Tibial nerve (tissue), 4 donors: ENCODE measurements around the gene ASCC1. TPM values are rescaled to one million over a fixed set of nuclear protein-coding genes. Genes with fewer than 3 reads are reported as not detected.

Experiments
- DNase-seq, 2 donors: peaks; one replicate each; pipeline ENCODE4 v3.0.0-alpha.2; 2019; ENCODE audit warnings: low spot score in 2 of 2
- H3K27ac ChIP-seq, 4 donors: fragments of 200-600 bp; sonication (generic) in 3 of 4; one replicate each; pipeline ENCODE4 v1.5.1; 2017 to 2019; ENCODE audit warnings: mild to moderate bottlenecking in 1 of 4
- H3K27me3 ChIP-seq, 2 donors: fragments of 200-600 bp; sonication (generic) in 1 of 2; one replicate each; pipeline versions ENCODE4 v1.5.1 to v1.6.0; 2017 to 2019
- H3K36me3 ChIP-seq, 3 donors: fragments of 200-600 bp; sonication (generic); one replicate each; pipeline ENCODE4 v1.5.1; 2018 to 2019
- H3K4me1 ChIP-seq, 4 donors: fragments of 200-600 bp; sonication (generic) in 3 of 4; one replicate each; pipeline ENCODE4 v1.5.1; 2017 to 2019
- H3K4me3 ChIP-seq, 4 donors: fragments of 200-600 bp; sonication (generic) in 3 of 4; one replicate each; pipeline ENCODE4 v1.5.1; 2017 to 2019; ENCODE audit warnings: mild to moderate bottlenecking in 1 of 4, moderate library complexity in 1 of 4
- H3K9me3 ChIP-seq, 4 donors: fragments of 200-600 bp; sonication (generic) in 3 of 4; one replicate each; pipeline ENCODE4 v1.5.1; 2017 to 2019
- CTCF ChIP-seq, 5 experiments: fragments of 200-600 bp in 3 of 5; fragments of 450-650 bp in 2 of 5; sonication (generic) in 3 of 5; IDR thresholded peaks; one replicate each; pipeline ENCODE4 v1.5.1; 2016 to 2019; ENCODE audit warnings: antibody characterized with exemption in 5 of 5, mild to moderate bottlenecking in 3 of 5, moderate library complexity in 2 of 5
- EP300 ChIP-seq, 2 donors: sonication (generic); formaldehyde crosslinking; IDR thresholded peaks; one replicate each; pipeline ENCODE4 v1.6.1; 2017; ENCODE audit warnings: antibody characterized with exemption in 2 of 2, mild to moderate bottlenecking in 1 of 2
- POLR2A ChIP-seq, 2 donors: fragments of 450-650 bp; IDR thresholded peaks; one replicate each; pipeline ENCODE4 v1.6.1; 2017; ENCODE audit warnings: antibody characterized with exemption in 2 of 2, mild to moderate bottlenecking in 2 of 2, moderate library complexity in 2 of 2
- WGBS, 2 donors: methylation state at CpG; one replicate each; pipeline ENCODE4 v1.1.5; 2018; 5-methylcytosine and 5-hydroxymethylcytosine counted together
- total RNA-seq, 4 donors: library from RNA; depleted of rRNA; stranded (reverse); fragments of >200 nt; gene quantifications; one replicate each; pipeline ENCODE4 v1.1.0, GENCODE V29; 2016

The ASCC1 gene
- total RNA-seq, 4 donors from 2014 or later, result 34.2 to 85.7 (median 54.2) TPM

GRCh38 chr10:72072046-72072445 lies 144.0 kb downstream of the ASCC1 start:
- Histone ChIP-seq H3K27ac (no peak overlapping the region), H3K36me3 (peaks cover 0 to 17% (median 0%) of the 10 kb centered on the region in 3 donors), H3K9me3 (peaks cover 0 to 10% (median 0%) of the 10 kb centered on the region in 4 donors), H3K27me3 (no peaks in the 10 kb centered on the region), H3K4me3 (no peak overlapping the region), H3K4me1 (peaks cover 0 to 22% (median 0%) of the 10 kb centered on the region in 4 donors)
- no peak for DNase-seq
- 90 to 91% methylated on average over 5 of the region's 5 CpGs for WGBS, 2 donors
- TF ChIP-seq CTCF (IDR thresholded peaks at IDR 0.05) (no peak), EP300 (IDR thresholded peaks at IDR 0.05) (no peak), POLR2A (IDR thresholded peaks at IDR 0.05) (no peak)

- no peak for DNase-seq
- peaks cover 0 to 10% (median 0%) of the 10 kb centered on the region in 4 donors for H3K9me3 ChIP-seq
- H3K4me1 ChIP-seq, result peaks cover 0 to 26% (median 0%) of the 10 kb centered on the region in 4 donors
- TF ChIP-seq POLR2A (IDR thresholded peaks at IDR 0.05) (no peak), EP300 (IDR thresholded peaks at IDR 0.05) (no peak), CTCF (IDR thresholded peaks at IDR 0.05) (no peak)
- H3K4me3 ChIP-seq, result no peak overlapping the region
- H3K27me3 ChIP-seq, result no peaks in the 10 kb centered on the region
- 76 to 77% methylated on average over 7 of the region's 7 CpGs for whole genome bisulfite sequencing, 2 donors
- H3K27ac ChIP-seq, result no peak overlapping the region
- peaks cover 0 to 17% (median 0%) of the 10 kb centered on the region in 3 donors for H3K36me3 ChIP-seq
These were observed 146.1 kb downstream of the ASCC1 start for GRCh38 chr10:72069751-72070526.

GRCh38 chr10:72068901-72069446 lies 147.1 kb downstream of the ASCC1 start:
- no peak overlapping the region for H3K27ac ChIP-seq
- WGBS, 2 donors, result 55 to 57% methylated on average over 12 of the region's 12 CpGs
- DNase-seq, result no peak
- peaks cover 0 to 21% (median 0%) of the 10 kb centered on the region in 3 donors for H3K36me3 ChIP-seq
- no peak overlapping the region for H3K4me3 ChIP-seq
- H3K9me3 ChIP-seq, result peaks cover 0 to 10% (median 0%) of the 10 kb centered on the region in 4 donors
- TF ChIP-seq EP300 (IDR thresholded peaks at IDR 0.05), result no peak
- no peak for TF ChIP-seq CTCF (IDR thresholded peaks at IDR 0.05)
- no peak for TF ChIP-seq POLR2A (IDR thresholded peaks at IDR 0.05)
- H3K4me1 ChIP-seq, result peaks cover 0 to 26% (median 0%) of the 10 kb centered on the region in 4 donors
- H3K27me3 ChIP-seq, result no peaks in the 10 kb centered on the region

GRCh38 chr10:72068126-72068765 lies 147.8 kb downstream of the ASCC1 start:
- H3K9me3 ChIP-seq, result peaks cover 0 to 10% (median 0%) of the 10 kb centered on the region in 4 donors
- WGBS, 2 donors, result 93 to 95% methylated on average over 10 to 11 of the region's 11 CpGs
- H3K27me3 ChIP-seq, result no peaks in the 10 kb centered on the region
- no peak for DNase-seq
- peaks cover 0 to 26% (median 0%) of the 10 kb centered on the region in 4 donors for H3K4me1 ChIP-seq
- H3K36me3 ChIP-seq, result peaks cover 0 to 25% (median 0%) of the 10 kb centered on the region in 3 donors
- H3K27ac ChIP-seq, result no peak overlapping the region
- no peak overlapping the region for H3K4me3 ChIP-seq
- no peak for TF ChIP-seq EP300 (IDR thresholded peaks at IDR 0.05)

GRCh38 chr10:72067463-72068125 lies 148.5 kb downstream of the ASCC1 start:
- no peak for DNase-seq
- TF ChIP-seq POLR2A (IDR thresholded peaks at IDR 0.05) (no peak), CTCF (IDR thresholded peaks at IDR 0.05) (no peak), EP300 (IDR thresholded peaks at IDR 0.05) (no peak)
- Histone ChIP-seq H3K4me3 (no peak overlapping the region), H3K4me1 (peaks cover 0 to 26% (median 0%) of the 10 kb centered on the region in 4 donors), H3K36me3 (peaks cover 0 to 21% (median 0%) of the 10 kb centered on the region in 3 donors), H3K27ac (no peak overlapping the region), H3K27me3 (no peaks in the 10 kb centered on the region), H3K9me3 (peaks cover 0 to 10% (median 0%) of the 10 kb centered on the region in 4 donors)
- WGBS, 2 donors, result 54 to 69% methylated on average over 12 to 13 of the region's 13 CpGs
